Duodenal mucosa (tissue), 2 donors: ENCODE measurements around the gene INKA2.

Experiments used
- H3K27ac ChIP-seq: one replicate; pipeline ENCODE4 v1.7.0; 2013; ENCODE audit warnings: low read depth, low read length
- H3K27me3 ChIP-seq, 2 donors: one replicate each; pipeline ENCODE4 v1.7.0; 2013; ENCODE audit warnings: low read length in 2 of 2, control low read depth in 1 of 2; ENCODE audit not compliant: insufficient read depth in 2 of 2, control insufficient read depth in 1 of 2
- H3K36me3 ChIP-seq, 2 donors: one replicate each; pipeline ENCODE4 v1.7.0; 2013; ENCODE audit warnings: low read length in 2 of 2, control low read depth in 1 of 2; ENCODE audit not compliant: insufficient read depth in 2 of 2, control insufficient read depth in 1 of 2
- H3K4me1 ChIP-seq, 2 donors: one replicate each; pipeline ENCODE4 v1.7.0; 2013; ENCODE audit warnings: low read length in 2 of 2, control low read depth in 1 of 2; ENCODE audit not compliant: insufficient read depth in 2 of 2, control insufficient read depth in 1 of 2
- H3K4me3 ChIP-seq, 2 donors: one replicate each; pipeline ENCODE4 v1.7.0; 2013; ENCODE audit warnings: low read length in 2 of 2, low read depth in 1 of 2
- H3K9ac ChIP-seq, 2 donors: one replicate each; pipeline ENCODE4 v1.7.0; 2013; ENCODE audit warnings: low read length in 2 of 2, low read depth in 1 of 2
- H3K9me3 ChIP-seq, 2 donors: one replicate each; pipeline ENCODE4 v1.7.0; 2013; ENCODE audit warnings: low read length in 2 of 2, control low read depth in 1 of 2; ENCODE audit not compliant: control insufficient read depth in 1 of 2

The INKA2 gene

GRCh38 chr1:111705841-111706240, 33.4 kb downstream of the INKA2 start:
- Histone ChIP-seq H3K4me3 (no peak overlapping the region), H3K4me1 (no peaks in the 10 kb centered on the region), H3K36me3 (peaks cover 15 to 69% of the 10 kb centered on the region in 2 donors), H3K27ac (no peak overlapping the region), H3K9ac (no peak overlapping the region), H3K27me3 (no peaks in the 10 kb centered on the region), H3K9me3 (no peaks in the 10 kb centered on the region)

- Histone ChIP-seq H3K9ac (no peak overlapping the region), H3K27me3 (no peaks in the 10 kb centered on the region), H3K36me3 (peaks cover 24 to 71% of the 10 kb centered on the region in 2 donors), H3K4me1 (no peaks in the 10 kb centered on the region), H3K27ac (no peak overlapping the region), H3K9me3 (no peaks in the 10 kb centered on the region), H3K4me3 (no peak overlapping the region)
Observed at GRCh38 chr1:111704776-111705175, 34.4 kb downstream of the INKA2 start.

GRCh38 chr1:111704240-111704639, 35.0 kb downstream of the INKA2 start:
- no peaks in the 10 kb centered on the region for H3K27me3 ChIP-seq
- no peak overlapping the region for H3K27ac ChIP-seq
- no peaks in the 10 kb centered on the region for H3K4me1 ChIP-seq
- peaks cover 24 to 72% of the 10 kb centered on the region in 2 donors for H3K36me3 ChIP-seq
- H3K9me3 ChIP-seq = no peaks in the 10 kb centered on the region
- H3K4me3 ChIP-seq = no peak overlapping the region
- H3K9ac ChIP-seq = no peak overlapping the region

- no peaks in the 10 kb centered on the region for H3K9me3 ChIP-seq
- peaks cover 28 to 69% of the 10 kb centered on the region in 2 donors for H3K36me3 ChIP-seq
- H3K27me3 ChIP-seq = no peaks in the 10 kb centered on the region
- H3K27ac ChIP-seq = no peak overlapping the region
- H3K4me1 ChIP-seq = no peaks in the 10 kb centered on the region
- H3K4me3 ChIP-seq = no peak overlapping the region
- H3K9ac ChIP-seq = no peak overlapping the region
Observed at GRCh38 chr1:111702504-111703050, 36.6 kb downstream of the INKA2 start.

- Histone ChIP-seq H3K36me3 (peaks cover 24 to 56% of the 10 kb centered on the region in 2 donors), H3K9ac (no peak overlapping the region), H3K9me3 (no peaks in the 10 kb centered on the region), H3K27ac (no peak overlapping the region), H3K4me3 (no peak overlapping the region), H3K4me1 (no peaks in the 10 kb centered on the region), H3K27me3 (no peaks in the 10 kb centered on the region)
Observed at GRCh38 chr1:111699268-111699667, 39.9 kb downstream of the INKA2 start.

GRCh38 chr1:111696330-111696729, 42.9 kb downstream of the INKA2 start:
- H3K9me3 ChIP-seq = no peaks in the 10 kb centered on the region
- no peak overlapping the region for H3K27ac ChIP-seq
- H3K4me3 ChIP-seq = no peak overlapping the region
- H3K36me3 ChIP-seq = peaks cover 29 to 45% of the 10 kb centered on the region in 2 donors
- no peaks in the 10 kb centered on the region for H3K27me3 ChIP-seq
- no peak overlapping the region for H3K9ac ChIP-seq
- no peaks in the 10 kb centered on the region for H3K4me1 ChIP-seq

- H3K36me3 ChIP-seq = peaks cover 25 to 42% of the 10 kb centered on the region in 2 donors
- no peaks in the 10 kb centered on the region for H3K4me1 ChIP-seq
- H3K9me3 ChIP-seq = no peaks in the 10 kb centered on the region
- no peaks in the 10 kb centered on the region for H3K27me3 ChIP-seq
- no peak overlapping the region for H3K27ac ChIP-seq
- no peak overlapping the region for H3K4me3 ChIP-seq
- no peak overlapping the region for H3K9ac ChIP-seq
Observed at GRCh38 chr1:111695801-111696200, 43.4 kb downstream of the INKA2 start.

GRCh38 chr1:111691886-111692285, 47.3 kb downstream of the INKA2 start:
- Histone ChIP-seq H3K27ac (no peak overlapping the region), H3K9ac (no peak overlapping the region), H3K4me1 (no peaks in the 10 kb centered on the region), H3K9me3 (no peaks in the 10 kb centered on the region), H3K4me3 (no peak overlapping the region), H3K36me3 (peaks cover 7 to 12% of the 10 kb centered on the region in 2 donors), H3K27me3 (no peaks in the 10 kb centered on the region)

GRCh38 chr1:111690306-111690617, 48.9 kb downstream of the INKA2 start:
- Histone ChIP-seq H3K4me3 (no peak overlapping the region), H3K9ac (no peak overlapping the region), H3K4me1 (no peaks in the 10 kb centered on the region), H3K27me3 (no peaks in the 10 kb centered on the region), H3K27ac (no peak overlapping the region), H3K9me3 (no peaks in the 10 kb centered on the region), H3K36me3 (peaks cover 7 to 8% of the 10 kb centered on the region in 2 donors)
